ENCODE results near the gene OSBPL10.

Gene OSBPL10

DNA sequence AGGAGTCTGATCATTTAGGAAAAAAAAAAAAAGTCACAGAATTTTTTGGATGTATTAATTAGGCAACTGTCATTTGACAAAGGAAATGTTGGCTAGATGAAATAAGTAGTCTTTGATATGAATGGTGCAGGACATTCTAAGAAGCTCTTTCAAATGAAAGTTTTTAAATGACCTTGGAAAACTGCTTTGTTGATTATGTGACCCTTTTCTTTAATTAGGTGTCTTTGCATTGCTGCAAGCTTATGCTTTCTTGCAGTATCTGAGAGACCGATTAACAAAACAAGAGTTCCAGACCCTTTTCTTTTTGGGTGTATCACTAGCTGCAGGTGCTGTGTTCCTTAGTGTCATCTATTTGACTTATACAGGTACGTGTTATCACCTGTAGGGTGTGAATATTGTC is 364.4 kb downstream of the OSBPL10 start:
- Histone ChIP-seq H3K4me3 (ENCODE audit: low read length in 2 of 2) (no peak overlapping the region), H3K27ac (ENCODE audit: low read length) (no peak overlapping the region), H3K4me1 (ENCODE audit: control insufficient read depth, insufficient read depth, low read length) (no peaks in the 10 kb centered on the region), H3K9ac (ENCODE audit: low read length in 2 of 2) (no peak overlapping the region), H3K9me3 (ENCODE audit: control insufficient read depth in 2 of 2, low read length in 2 of 2) (no peaks in the 10 kb centered on the region), H3K27me3 (ENCODE audit: control insufficient read depth in 1 of 2, insufficient read depth in 2 of 2, low read length in 2 of 2) (no peaks in the 10 kb centered on the region), H3K36me3 (ENCODE audit: control insufficient read depth in 2 of 2, insufficient read depth in 2 of 2, low read length in 2 of 2) (peaks cover 0 to 5% of the 10 kb centered on the region in 2 donors)

- Histone ChIP-seq H3K27ac (ENCODE audit: low read length) (no peak overlapping the region), H3K4me3 (ENCODE audit: low read length in 2 of 2) (no peak overlapping the region), H3K9me3 (ENCODE audit: control insufficient read depth in 2 of 2, low read length in 2 of 2) (no peaks in the 10 kb centered on the region), H3K4me1 (ENCODE audit: control insufficient read depth, insufficient read depth, low read length) (no peaks in the 10 kb centered on the region), H3K9ac (ENCODE audit: low read length in 2 of 2) (no peak overlapping the region), H3K36me3 (ENCODE audit: control insufficient read depth in 2 of 2, insufficient read depth in 2 of 2, low read length in 2 of 2) (peaks cover 0 to 3% of the 10 kb centered on the region in 2 donors), H3K27me3 (ENCODE audit: control insufficient read depth in 1 of 2, insufficient read depth in 2 of 2, low read length in 2 of 2) (no peaks in the 10 kb centered on the region)
Observed at GRCh38 chr3:31615071-31615875, 365.8 kb downstream of the OSBPL10 start.

- Histone ChIP-seq H3K27ac (ENCODE audit: low read length) (no peak overlapping the region), H3K9me3 (ENCODE audit: control insufficient read depth in 2 of 2, low read length in 2 of 2) (no peaks in the 10 kb centered on the region), H3K36me3 (ENCODE audit: control insufficient read depth in 2 of 2, insufficient read depth in 2 of 2, low read length in 2 of 2) (peaks cover 0 to 3% of the 10 kb centered on the region in 2 donors), H3K4me3 (ENCODE audit: low read length in 2 of 2) (no peak overlapping the region), H3K27me3 (ENCODE audit: control insufficient read depth in 1 of 2, insufficient read depth in 2 of 2, low read length in 2 of 2) (no peaks in the 10 kb centered on the region), H3K9ac (ENCODE audit: low read length in 2 of 2) (no peak overlapping the region), H3K4me1 (ENCODE audit: control insufficient read depth, insufficient read depth, low read length) (no peaks in the 10 kb centered on the region)
Observed at GRCh38 chr3:31614162-31614921, 366.7 kb downstream of the OSBPL10 start.

DNA sequence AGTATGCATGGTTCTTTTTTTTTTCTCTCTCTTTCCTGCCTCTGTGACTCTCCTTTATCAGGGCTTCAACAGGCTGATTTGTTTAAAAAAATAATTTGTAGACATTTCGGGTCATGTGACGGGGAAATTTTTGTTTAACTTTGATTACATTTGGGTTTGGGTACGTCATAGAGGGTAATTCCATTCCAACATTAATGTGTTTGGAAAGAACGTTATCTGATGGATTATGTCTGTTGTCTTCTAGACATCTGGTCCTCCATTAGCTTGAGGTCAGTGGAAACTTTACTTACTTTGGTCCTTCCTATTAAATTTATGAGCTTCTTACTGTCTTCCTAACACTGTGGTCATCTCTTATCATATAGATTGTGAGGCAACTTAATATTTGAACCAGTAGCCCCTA is 367.4 kb downstream of the OSBPL10 start:
- Histone ChIP-seq H3K36me3 (ENCODE audit: control insufficient read depth in 2 of 2, insufficient read depth in 2 of 2, low read length in 2 of 2) (no peaks in the 10 kb centered on the region), H3K4me1 (ENCODE audit: control insufficient read depth, insufficient read depth, low read length) (no peaks in the 10 kb centered on the region), H3K27me3 (ENCODE audit: control insufficient read depth in 1 of 2, insufficient read depth in 2 of 2, low read length in 2 of 2) (no peaks in the 10 kb centered on the region), H3K9me3 (ENCODE audit: control insufficient read depth in 2 of 2, low read length in 2 of 2) (no peaks in the 10 kb centered on the region), H3K4me3 (ENCODE audit: low read length in 2 of 2) (no peak overlapping the region), H3K27ac (ENCODE audit: low read length) (no peak overlapping the region), H3K9ac (ENCODE audit: low read length in 2 of 2) (no peak overlapping the region)

DNA sequence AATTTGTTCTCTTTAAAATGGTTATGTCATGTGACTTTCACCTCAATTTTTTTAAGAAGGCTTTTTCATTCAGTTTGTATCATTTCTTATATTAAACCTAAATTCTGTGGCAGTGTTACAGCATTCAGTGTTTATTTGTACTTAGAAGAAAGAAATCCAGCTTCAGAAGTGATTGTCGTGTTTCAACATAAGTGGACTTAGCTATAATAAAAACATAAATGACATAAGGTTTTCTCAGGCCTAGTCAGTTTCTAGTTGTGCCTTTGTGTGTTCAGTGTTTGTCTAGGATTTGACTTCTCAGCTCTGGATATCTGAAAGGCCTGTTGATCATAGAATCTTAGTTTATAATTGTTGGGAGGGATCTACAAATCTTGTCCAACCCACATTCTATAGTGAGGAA is 367.9 kb downstream of the OSBPL10 start:
- no peaks in the 10 kb centered on the region for H3K36me3 ChIP-seq (ENCODE audit: control insufficient read depth in 2 of 2, insufficient read depth in 2 of 2, low read length in 2 of 2)
- no peak overlapping the region for H3K9ac ChIP-seq (ENCODE audit: low read length in 2 of 2)
- H3K4me3 ChIP-seq (ENCODE audit: low read length in 2 of 2) = no peak overlapping the region
- no peak overlapping the region for H3K27ac ChIP-seq (ENCODE audit: low read length)
- H3K27me3 ChIP-seq (ENCODE audit: control insufficient read depth in 1 of 2, insufficient read depth in 2 of 2, low read length in 2 of 2) = no peaks in the 10 kb centered on the region
- H3K9me3 ChIP-seq (ENCODE audit: control insufficient read depth in 2 of 2, low read length in 2 of 2) = no peaks in the 10 kb centered on the region
- no peaks in the 10 kb centered on the region for H3K4me1 ChIP-seq (ENCODE audit: control insufficient read depth, insufficient read depth, low read length)
